T47D (cell line): ENCODE data around the gene SUCLG1.
A peak's percentile ranks its signal among the peaks of the same experiment; 100 is the strongest.
"Not testable (repeated sequence)": the region's sequence is repeated elsewhere in the genome, so short reads cannot be mapped to it uniquely, and the experiment has no call there.

Experiments used
- DNase-seq, 2 experiments: peaks; one replicate each; pipeline versions ENCODE4 v3.0.0 to v3.0.0-alpha.2; 2011 to 2012; ENCODE audit warnings: low read depth in 1 of 2, low spot score in 1 of 2
- JUND ChIP-seq: IDR thresholded peaks from 2 replicates; pipeline ENCODE4 v1.6.1; 2012; ENCODE audit warnings: low read depth
- in situ Hi-C: cut with HindIII; loops from 2 replicates; pipeline ENCODE4 v1.10.0; 2016; ENCODE audit warnings: low sequenced_read_pairs, low pct_unique_long_range_greater_than_20kb

Gene SUCLG1

DNA sequence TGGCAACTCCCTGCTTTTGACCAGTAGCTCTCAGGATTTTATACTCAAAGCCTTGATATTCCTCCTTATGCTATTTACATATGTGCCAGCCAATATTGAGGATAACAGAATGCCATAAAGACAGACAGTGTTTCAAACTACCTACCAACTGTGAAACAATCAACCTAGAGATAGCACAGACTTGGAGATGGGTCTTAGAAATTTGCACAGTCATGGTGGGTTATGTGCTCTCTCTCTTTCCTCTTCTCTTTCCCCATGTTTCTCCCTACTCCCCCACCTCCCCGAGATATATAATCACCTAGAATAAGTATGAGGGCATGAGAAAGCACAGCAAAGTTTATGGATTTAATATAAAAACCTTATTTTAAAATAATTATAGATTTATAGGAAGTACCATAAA is 24.2 kb upstream of the SUCLG1 start:
- DNase-seq = no peak
- TF ChIP-seq JUND = no peak
- in situ Hi-C loops = no loop called here

DNA sequence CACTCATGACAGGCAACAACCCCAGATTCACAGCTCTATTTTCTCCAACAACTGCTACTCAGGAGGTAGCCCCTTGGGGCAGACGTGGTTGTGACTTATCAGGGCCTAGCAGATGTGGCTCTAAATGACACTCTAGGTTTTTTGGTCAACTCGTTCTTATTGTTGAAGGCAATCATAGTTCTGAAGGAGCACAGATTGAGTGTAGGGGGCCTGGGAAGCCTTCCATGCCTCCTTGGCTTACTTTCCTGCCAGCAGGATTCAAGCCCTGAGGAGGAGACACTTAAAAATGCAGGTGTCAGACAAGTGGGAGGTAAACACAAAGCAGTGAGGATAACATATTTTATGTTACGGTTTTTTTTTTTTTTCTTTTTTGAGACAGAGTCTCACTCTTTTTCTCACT is 23.5 kb upstream of the SUCLG1 start:
- no peak for DNase-seq
- TF ChIP-seq JUND = no peak
- in situ Hi-C loops = no loop called here

DNA sequence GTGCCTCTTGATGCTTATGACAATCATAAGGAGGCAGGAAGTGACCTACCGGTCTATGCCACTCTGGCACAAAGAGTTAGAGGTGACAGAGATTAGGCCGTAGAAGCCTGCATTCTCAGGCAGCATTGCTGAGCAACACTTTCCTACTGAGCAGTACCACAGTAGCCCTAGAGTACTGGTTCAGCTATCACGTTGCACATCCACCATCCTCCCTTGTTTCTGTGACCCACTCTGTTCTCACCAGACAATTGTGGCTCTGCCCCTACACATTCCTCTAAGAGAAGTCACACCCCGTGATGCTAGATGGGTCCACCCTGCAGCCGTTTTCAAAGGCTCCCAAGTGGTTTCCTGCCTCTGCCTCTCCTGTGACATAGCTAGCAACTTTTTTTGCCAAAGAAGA is 22.6 kb upstream of the SUCLG1 start:
- in situ Hi-C loops = no loop called here

DNA sequence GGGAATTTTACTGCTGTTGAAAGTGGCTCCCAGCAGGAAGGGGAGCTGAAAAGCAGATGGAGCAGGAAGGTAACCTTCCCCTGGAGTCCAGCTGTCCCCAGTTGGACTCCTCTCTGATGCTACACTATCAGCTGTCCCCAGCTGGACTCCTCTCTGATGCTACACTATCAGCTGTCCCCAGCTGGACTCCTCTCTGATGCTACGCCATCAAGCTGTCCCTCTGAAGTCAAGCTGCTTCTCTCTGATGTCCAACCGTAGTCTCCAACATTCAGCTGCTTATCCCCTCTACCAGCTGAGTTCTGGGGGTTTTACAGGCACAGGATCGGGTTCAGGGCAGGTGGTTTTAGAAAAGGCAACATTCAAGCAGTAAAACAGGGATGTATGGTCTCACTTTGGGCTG is 19.8 kb upstream of the SUCLG1 start:
- no peak for DNase-seq
- no peak for TF ChIP-seq JUND
- in situ Hi-C loops = no loop called here

More for the DNA sequence above, 22.6 kb upstream of the SUCLG1 start:
- DNase-seq = no peak
- TF ChIP-seq JUND = no peak

DNA sequence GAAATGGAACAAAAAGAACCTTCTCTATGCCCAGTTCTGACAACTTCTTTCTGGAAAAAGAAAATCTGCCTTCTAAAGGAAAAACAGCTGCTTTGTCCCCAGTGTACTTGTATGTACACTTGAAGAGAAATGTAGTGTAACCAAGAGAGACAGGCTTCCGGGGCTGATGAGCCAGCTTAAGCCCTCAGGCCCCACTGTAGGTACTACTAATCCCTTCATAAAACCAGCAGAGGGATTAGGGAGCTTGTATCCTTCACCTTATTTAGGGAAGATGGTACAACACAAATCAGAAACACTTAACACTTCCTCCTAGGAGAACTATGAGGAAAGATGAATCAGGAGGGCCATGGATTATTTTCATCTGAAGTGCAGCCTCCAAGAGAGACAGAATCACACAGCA is 18.8 kb upstream of the SUCLG1 start:
- in situ Hi-C loops = no loop called here
- no peak for TF ChIP-seq JUND
- no peak for DNase-seq

DNA sequence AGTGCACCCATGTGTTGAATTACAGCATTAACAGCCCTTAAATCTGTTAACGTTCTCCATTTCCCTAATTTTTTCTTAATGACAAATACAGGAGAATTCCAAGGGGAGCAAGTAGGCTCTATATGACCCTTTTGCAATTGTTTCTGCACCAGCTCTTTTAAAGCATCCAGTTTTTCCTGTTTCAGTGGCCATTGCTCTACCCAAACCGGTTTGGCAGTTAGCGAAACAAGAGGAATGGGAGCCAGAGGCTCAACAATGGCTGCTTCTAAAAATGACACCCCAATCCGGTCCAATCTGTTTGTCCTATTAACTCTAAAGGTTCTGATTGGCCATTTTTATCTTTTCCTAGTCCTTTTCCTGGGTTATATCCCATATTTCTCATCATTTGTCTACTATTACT is 15.1 kb upstream of the SUCLG1 start:
- TF ChIP-seq JUND = no peak
- in situ Hi-C loops = no loop called here
- peak in 1 of 2 experiments; percentile 87 for DNase-seq

DNA sequence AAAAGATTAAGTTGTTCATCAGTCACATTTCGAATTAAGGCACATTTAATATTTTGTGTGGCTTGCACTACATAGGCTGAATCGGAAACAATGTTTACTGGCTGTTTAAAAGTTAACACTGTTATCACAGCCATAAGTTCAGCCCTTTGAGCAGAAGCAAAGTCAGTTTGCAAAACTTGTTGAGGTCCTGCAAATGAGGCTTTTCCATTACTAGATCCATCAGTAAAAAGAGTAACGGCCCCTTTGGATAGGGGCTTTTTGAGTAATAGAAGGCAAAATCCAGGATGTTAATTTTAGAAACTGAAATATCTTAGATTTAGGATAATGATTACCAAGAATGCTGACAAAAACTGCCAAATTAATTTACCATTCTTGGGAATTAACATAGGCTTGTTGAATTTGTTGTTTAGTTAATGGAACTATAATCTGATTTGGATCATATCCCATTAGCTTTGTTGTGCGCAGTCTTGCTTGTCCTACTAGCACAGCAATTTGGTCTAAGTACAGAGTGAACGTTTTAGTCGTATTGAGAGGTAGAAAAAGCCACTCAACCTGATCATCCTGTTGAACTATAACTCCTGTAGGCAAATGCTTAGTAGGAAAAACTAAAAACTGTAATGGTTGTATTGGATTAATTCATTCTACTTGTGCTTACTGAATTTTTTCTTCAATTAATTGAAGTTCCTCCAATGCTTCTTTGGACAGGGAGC is 13.9 kb upstream of the SUCLG1 start:
- in situ Hi-C loops = no loop called here
- no peak for TF ChIP-seq JUND
- peak in 1 of 2 experiments; percentile 62 for DNase-seq

DNA sequence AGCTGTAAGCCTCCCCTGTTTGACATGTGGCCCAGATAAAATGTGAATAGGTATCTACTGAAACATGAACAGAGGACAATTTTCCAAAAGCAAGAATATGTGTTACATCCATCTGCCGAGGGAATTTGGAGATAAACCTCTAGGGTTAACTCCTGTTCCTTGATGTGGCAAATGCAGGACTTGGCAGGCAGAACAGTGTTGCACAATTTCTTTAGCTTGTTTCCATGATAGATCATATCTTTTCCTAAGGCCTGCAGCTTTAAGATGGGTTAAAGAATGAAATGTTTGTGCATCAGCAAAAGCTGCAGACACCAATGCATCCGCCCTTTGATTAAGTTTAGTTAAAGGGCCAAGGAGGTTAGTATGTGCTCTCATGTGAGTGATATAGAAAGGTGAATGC is 13.3 kb upstream of the SUCLG1 start:
- in situ Hi-C loops, DNase-seq: not testable (repeated sequence)

DNA sequence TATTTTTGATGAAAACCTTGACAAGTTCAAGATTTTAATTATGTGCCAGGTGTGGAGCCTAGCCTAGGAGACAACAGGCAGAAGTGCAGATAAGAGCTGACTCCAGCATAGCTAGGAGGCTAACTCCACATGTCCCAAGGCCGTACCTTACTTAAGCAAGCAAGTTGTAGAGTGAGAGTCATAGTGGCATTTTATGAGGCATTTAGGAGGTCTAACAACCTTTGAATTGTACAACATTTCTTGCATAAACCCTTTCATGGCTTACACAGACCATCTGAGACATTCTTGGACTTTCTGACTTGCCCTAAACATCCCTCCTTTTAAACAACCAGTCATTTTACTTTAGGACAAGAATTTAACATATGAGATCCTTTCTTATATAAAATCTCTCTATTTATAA is 8.3 kb upstream of the SUCLG1 start:
- no peak for DNase-seq
- TF ChIP-seq JUND = no peak
- in situ Hi-C loops = no loop called here

DNA sequence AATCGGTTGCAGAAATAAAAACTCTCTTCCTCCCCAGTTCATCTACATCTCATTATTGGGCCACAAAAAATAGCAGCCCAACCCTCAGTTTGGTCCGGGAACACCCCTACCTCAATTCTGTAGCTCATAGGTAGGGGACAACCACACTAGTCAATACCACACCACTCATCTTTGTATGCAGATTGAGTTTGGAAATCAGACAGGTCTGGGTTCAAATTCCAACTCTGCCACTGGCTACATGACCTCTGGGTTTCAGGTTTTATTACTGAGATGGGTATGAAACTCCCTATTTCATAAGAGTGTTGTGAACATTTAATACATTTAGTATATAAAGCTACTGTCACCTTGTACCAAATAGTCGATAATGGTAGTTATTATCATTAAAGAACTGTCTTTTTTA is 2.2 kb upstream of the SUCLG1 start:
- in situ Hi-C loops = no loop called here
- no peak for TF ChIP-seq JUND
- no peak for DNase-seq

DNA sequence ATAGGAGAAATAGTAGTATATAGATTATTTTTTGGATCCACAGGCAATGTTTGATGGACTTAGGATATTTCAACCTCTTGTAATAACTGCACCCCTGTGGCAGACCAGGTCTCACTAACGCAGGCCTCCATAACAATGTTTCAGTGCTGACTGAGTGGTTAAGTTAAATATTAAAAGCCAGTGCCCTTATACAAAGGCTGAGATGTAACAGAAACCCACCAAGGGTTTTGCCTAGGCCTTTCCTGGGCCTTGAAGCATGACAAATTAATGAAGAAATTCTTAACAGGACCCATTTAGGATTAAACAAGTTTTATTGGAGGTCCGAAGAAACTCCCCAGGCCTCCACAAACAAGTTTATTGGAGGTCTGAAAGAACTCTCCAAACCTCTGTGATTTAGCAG is 1.6 kb upstream of the SUCLG1 start:
- in situ Hi-C loops = no loop called here
- no peak for TF ChIP-seq JUND
- no peak for DNase-seq

DNA sequence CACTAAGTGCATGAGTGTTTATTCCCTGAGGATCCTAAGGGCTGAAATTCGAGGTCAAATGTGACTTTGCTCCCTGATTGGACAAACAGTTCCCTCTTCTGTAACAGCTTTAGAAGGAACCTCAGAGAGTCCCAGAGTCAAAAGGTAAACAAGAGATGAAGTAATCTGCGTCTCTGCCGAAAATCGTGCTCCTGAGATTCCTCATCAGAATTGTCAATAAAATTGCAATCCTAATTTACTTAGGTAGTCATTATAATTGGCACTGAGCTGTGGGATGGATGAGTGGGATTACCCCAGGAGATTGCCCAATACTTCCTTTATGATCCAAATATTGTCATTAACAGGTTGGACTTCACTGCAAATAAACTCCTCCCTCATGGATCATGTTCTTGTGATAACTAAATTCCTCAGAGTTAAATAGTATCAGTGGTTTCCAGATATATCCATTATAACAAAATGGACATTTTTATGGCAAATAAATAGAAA is 907 bp upstream of the SUCLG1 start:
- TF ChIP-seq JUND = no peak
- DNase-seq = peak in 1 of 2 experiments; percentile 18
- in situ Hi-C loops = no loop called here

DNA sequence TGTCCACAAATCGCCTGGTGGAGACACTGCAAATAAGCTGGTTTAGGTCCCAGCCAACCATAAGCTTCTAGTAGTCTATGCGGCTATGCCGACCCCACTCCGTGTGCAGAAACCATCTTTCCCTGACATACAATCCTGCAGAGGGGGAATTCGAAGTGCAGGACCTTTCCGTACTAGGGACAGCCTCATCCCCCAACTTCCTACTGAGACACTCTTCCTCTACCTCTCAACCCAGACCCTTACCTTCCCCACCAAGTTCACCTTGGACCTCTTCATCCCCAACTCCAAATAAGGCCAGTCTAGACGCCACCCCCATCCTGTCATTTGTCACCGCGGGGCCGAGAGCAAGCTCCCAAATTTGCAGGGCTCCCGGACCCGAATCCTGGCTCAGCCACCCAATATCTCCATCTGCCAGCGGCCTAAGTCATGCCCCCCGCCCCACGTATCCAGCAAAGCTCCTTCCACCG is 496 bp downstream of the SUCLG1 start:
- TF ChIP-seq JUND = no peak
- DNase-seq = peak in 1 of 2 experiments; percentile 6
- in situ Hi-C loops = no loop called here

DNA sequence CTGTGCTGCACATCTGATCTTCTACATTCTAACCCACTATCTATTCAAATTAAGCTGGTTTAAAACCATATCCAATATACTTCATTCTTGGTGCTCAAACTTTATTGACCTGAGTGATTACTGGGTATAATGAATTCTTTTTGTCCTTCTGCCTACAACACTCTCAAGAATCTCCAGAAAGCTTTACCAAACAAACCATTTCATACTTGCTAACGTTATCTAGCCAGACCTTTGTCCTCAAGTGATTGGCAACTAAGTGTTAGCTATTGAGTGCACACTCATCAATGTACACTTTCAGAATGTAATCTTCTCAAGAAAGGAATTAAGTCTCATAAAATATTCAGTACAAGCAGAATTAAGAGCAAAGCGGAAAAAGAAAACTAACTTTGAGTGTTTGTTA is 1.4 kb downstream of the SUCLG1 start:
- no peak for DNase-seq
- in situ Hi-C loops = no loop called here
- no peak for TF ChIP-seq JUND
